ENCODE data around the gene EIF4A2. TPM values are rescaled to one million over a fixed set of nuclear protein-coding genes. Genes with fewer than 3 reads are reported as not detected.

EIF4A2 gene
- total RNA-seq, 2 donors from 2014 or later = 337 to 366 TPM

DNA sequence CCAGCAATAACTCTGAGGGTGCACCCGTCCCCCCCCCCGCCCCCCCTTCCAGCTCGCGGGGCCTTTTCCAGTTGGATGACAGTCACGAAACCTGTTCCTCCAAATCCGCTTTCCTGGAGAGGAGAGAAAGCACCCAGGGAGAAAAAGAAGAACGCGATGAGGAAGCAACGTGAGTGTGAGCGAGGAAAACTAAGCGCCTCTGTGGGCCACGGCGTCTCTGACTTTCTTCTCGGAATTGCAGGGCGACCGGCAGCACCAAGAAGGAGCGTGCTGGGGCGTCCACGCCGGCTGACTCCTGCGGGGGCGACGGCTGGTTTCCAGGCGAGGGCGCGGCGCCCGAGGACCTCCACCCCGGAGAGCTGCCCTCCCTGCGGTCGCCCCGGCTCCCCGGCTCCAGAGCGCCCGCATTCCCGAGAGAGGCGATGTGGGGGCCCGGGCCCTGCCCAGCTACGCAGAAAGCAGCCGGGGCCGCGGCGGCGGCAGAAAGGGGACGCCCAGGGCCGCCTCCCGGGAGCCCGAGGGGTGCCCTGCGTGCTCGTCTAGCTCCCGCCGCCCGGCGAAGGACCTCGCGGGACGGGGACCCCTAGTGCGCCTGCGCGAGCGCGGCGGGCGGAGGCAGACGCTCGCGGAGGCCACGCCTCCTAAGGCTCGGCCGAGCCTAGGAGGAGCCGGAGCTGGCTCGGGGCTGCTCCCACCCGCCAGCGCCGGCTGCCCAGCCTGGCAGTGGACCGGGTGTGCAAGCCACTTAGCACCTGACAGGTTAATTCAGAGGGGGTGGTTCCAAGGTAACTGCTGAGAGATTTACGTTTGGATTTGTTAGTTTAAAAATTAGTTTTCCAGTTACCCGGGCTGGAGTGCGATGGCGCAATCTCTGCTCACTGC, 43.8 kb downstream of the EIF4A2 start:
- H3K9ac ChIP-seq (ENCODE audit: low read depth in 2 of 2, low read length in 2 of 2) = peak overlapping the region; percentile 46 to 81
- no peaks in the 10 kb centered on the region for H3K36me3 ChIP-seq
- intact Hi-C loops (cut with DNase I) = no loop called here
- H3K4me3 ChIP-seq = peak overlapping the region; percentile 56
- H3K27ac ChIP-seq = no peak overlapping the region
- no peaks in the 10 kb centered on the region for H3K9me3 ChIP-seq
- TF ChIP-seq, protein P1, sequence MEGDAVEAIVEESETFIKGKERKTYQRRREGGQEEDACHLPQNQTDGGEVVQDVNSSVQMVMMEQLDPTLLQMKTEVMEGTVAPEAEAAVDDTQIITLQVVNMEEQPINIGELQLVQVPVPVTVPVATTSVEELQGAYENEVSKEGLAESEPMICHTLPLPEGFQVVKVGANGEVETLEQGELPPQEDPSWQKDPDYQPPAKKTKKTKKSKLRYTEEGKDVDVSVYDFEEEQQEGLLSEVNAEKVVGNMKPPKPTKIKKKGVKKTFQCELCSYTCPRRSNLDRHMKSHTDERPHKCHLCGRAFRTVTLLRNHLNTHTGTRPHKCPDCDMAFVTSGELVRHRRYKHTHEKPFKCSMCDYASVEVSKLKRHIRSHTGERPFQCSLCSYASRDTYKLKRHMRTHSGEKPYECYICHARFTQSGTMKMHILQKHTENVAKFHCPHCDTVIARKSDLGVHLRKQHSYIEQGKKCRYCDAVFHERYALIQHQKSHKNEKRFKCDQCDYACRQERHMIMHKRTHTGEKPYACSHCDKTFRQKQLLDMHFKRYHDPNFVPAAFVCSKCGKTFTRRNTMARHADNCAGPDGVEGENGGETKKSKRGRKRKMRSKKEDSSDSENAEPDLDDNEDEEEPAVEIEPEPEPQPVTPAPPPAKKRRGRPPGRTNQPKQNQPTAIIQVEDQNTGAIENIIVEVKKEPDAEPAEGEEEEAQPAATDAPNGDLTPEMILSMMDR (IDR thresholded peaks at IDR 0.05) = no peak
- H3K4me1 ChIP-seq = no peaks in the 10 kb centered on the region
- peak; percentile 78 for DNase-seq
- H3K27me3 ChIP-seq = peaks cover 26% of the 10 kb centered on the region

DNA sequence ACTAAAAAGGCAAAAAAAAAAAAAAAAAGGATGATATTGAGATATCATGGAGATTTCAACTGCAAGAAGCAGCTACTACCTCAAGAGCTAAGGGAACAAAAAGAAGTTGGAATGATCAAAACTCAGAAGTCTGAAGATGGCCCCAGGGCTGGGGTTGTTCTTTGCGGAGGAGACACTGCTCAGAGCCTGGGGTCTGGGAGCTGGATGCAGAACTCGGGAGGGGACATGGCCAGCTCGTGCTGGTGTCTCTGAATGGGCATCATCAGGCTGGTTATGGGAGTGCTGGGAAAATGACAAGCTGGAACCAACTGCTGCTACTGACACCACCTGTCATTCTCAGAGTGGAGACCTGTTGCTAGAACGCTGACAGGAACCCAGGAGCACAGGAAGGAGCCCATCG, 45.0 kb downstream of the EIF4A2 start:
- intact Hi-C loops (cut with DNase I) = no loop called here
- peaks cover 26% of the 10 kb centered on the region for H3K27me3 ChIP-seq

DNA sequence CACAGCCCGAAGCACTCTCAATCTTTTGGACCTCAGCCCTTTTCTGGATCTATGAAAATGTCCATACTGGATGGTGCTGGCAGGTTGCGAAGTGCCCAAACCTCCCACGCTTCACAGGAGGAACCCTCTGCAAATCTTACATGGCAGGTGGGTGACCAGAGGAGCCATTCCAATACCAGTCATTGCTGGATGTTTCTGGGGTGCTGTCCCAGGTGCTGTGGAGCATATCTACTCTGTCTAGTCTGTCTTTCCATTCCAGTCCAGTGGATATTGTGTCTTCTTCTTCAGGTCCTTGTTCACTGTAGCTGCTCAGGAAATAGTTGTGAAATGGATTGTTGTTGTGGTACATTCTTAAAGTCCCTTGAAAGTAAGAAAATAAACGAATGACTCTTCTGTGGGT, 48.4 kb downstream of the EIF4A2 start:
- no peaks in the 10 kb centered on the region for H3K4me1 ChIP-seq
- no peak overlapping the region for H3K9ac ChIP-seq (ENCODE audit: low read depth in 2 of 2, low read length in 2 of 2)
- no peak overlapping the region for H3K4me3 ChIP-seq
- H3K36me3 ChIP-seq = no peaks in the 10 kb centered on the region
- no peaks in the 10 kb centered on the region for H3K9me3 ChIP-seq
- H3K27ac ChIP-seq = no peak overlapping the region
- TF ChIP-seq, protein P1 (IDR thresholded peaks at IDR 0.05) = no peak
- H3K27me3 ChIP-seq = peaks cover 5% of the 10 kb centered on the region
- intact Hi-C loops (cut with DNase I) = no loop called here
- no peak for DNase-seq

More for the DNA sequence above, 45.0 kb downstream of the EIF4A2 start:
- Histone ChIP-seq H3K9me3 (no peaks in the 10 kb centered on the region), H3K9ac (ENCODE audit: low read depth in 2 of 2, low read length in 2 of 2) (no peak overlapping the region), H3K4me3 (no peak overlapping the region), H3K4me1 (no peaks in the 10 kb centered on the region), H3K36me3 (no peaks in the 10 kb centered on the region), H3K27ac (no peak overlapping the region)
- no peak for DNase-seq
- TF ChIP-seq, protein P1 (IDR thresholded peaks at IDR 0.05) = no peak

DNA sequence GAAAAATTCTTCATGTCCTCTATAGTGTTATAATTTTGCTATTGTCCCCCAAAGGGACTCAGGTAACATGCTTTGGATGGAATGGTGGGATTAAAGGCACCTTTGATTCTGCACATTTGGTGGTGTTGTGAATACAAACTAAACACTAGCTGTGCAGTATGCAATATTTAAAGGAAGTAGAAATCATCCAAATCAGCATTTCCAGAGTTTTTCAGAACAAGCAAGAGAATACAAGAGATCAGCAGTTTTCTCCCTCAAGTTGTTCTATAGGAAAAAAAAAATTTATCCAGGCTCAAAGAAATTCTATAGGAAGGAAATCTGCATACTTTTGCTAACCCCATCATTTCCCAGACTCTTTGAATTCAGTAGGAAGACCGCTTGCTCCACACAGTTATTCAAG, 48.9 kb downstream of the EIF4A2 start:
- Histone ChIP-seq H3K36me3 (no peaks in the 10 kb centered on the region), H3K27ac (no peak overlapping the region), H3K4me1 (no peaks in the 10 kb centered on the region), H3K9me3 (no peaks in the 10 kb centered on the region), H3K27me3 (peaks cover 5% of the 10 kb centered on the region), H3K9ac (ENCODE audit: low read depth in 2 of 2, low read length in 2 of 2) (no peak overlapping the region), H3K4me3 (no peak overlapping the region)
- no peak for DNase-seq
- intact Hi-C loops (cut with DNase I) = no loop called here
- TF ChIP-seq, protein P1 (IDR thresholded peaks at IDR 0.05) = no peak

Small RNAs within 50 kb of the gene (microRNA-seq; reads per million reads assigned to microRNA genes)
- gene MIR1248 = 7.7 reads per million, percentile 9 among the genes with 10 or more reads in this experiment

Other genes starting within 250 kb of the EIF4A2 start
- gene CRYGS, start 239.2 kb upstream of the EIF4A2 start, total RNA-seq = 1 to 10 TPM; 2.3 to 2.6 TPM
- gene TBCCD1, start 216.2 kb upstream of the EIF4A2 start, total RNA-seq = 10 to 100 TPM; 10.4 to 14.3 TPM
- 10 to 100 TPM; 54.7 to 72.5 TPM for gene DNAJB11, start 212.9 kb upstream of the EIF4A2 start, total RNA-seq
- gene AHSG, start 170.5 kb upstream of the EIF4A2 start, total RNA-seq = 1 to 10 TPM in 1 of 2 donors, not detected in 1; 1.9 TPM
- under 1 TPM; 0.22 to 0.27 TPM for gene FETUB, start 143.2 kb upstream of the EIF4A2 start, total RNA-seq
- under 1 TPM in 1 of 2 donors, not detected in 1; 0.25 TPM for gene HRG, start 117.6 kb upstream of the EIF4A2 start, total RNA-seq
- 1 to 10 TPM; 1.0 to 1.2 TPM for gene KNG1, start 66.2 kb upstream of the EIF4A2 start, total RNA-seq
- gene RFC4, start 22.9 kb downstream of the EIF4A2 start, total RNA-seq = 10 to 100 TPM; 13.4 to 40.4 TPM
- under 1 TPM; 0.17 to 0.58 TPM for gene ADIPOQ, start 59.1 kb downstream of the EIF4A2 start, total RNA-seq
- 10 to 100 TPM; 57.2 to 81.8 TPM for gene ST6GAL1, start 146.9 kb downstream of the EIF4A2 start, total RNA-seq